ENCODE measurements around the gene LRIG2.

Gene LRIG2

DNA sequence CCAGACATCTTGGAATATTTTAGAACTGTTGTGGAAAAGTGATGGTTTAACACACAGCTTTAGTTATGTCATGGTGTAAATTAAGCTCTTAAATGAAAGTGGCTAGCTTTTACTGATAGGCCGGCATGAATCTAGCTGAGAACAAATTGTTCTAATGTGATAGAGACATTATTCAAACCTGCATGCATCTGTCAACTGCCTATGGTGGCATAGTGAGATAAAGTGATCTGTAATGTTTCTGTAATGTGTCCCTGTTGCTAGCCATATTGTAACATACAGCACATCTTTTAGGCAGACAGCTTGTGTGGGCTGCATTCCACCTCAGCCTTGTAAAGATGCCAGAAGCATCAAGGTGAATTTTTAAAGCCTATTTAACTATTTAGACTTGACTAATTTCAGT, 16.0 kb downstream of the LRIG2 start:
- Histone ChIP-seq H3K27ac (ENCODE audit: low read depth, low read length) (no peak overlapping the region), H4K20me1 (ENCODE audit: low read depth, low read length) (peaks cover 9% of the 10 kb centered on the region; the same call in 1 of the 2 replicates), H3K9ac (ENCODE audit: low read length) (no peak overlapping the region)

DNA sequence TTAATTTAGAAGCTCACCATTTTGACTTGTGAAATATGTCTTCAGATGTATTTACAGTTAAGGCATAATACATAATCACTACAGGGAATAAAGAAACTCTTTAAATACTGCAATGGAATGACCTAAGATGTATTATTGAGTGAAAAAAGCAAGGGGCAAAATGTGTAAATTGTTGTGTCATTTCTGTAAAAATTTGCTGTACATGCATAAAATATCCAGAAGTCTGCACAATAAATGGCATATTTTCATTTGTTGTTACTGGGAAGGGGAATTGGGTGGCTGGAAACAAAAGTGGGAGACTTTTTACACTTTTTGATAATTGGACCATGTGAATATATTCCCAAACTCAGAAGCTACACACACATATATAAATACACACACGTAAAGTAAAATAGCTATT, 17.1 kb downstream of the LRIG2 start:
- Histone ChIP-seq H2AFZ (ENCODE audit: low read depth, low read length, severe bottlenecking) (no peak overlapping the region), H3K36me3 (ENCODE audit: low read length) (peaks cover 19% of the 10 kb centered on the region), H3K27ac (ENCODE audit: low read depth, low read length) (no peak overlapping the region), H3K9me2 (replicated peaks; ENCODE audit: insufficient read depth, low read length) (no peaks in the 10 kb centered on the region), H3K9me3 (ENCODE audit: insufficient read depth, low read length) (no peaks in the 10 kb centered on the region), H3K4me2 (ENCODE audit: low read depth, low read length, poor library complexity, severe bottlenecking) (no peak overlapping the region), H3K4me3 (ENCODE audit: insufficient read depth, low read length, poor library complexity, severe bottlenecking) (no peak overlapping the region), H4K20me1 (ENCODE audit: low read depth, low read length) (0 out of 2 replicates have a peak, but pooled peaks cover 3% of the 10 kb centered on the region), H3K9ac (ENCODE audit: low read length) (no peak overlapping the region), H3K79me2 (ENCODE audit: insufficient read depth, low read length) (peaks cover 47% of the 10 kb centered on the region), H3F3A (ENCODE audit: insufficient read depth) (no peaks in the 10 kb centered on the region), H3K27me3 (ENCODE audit: low read length) (no peaks in the 10 kb centered on the region)
- no peak for TF ChIP-seq EZH2phosphoT487 (conservative IDR thresholded peaks at IDR 0.05; ENCODE audit: low read length)
- TF ChIP-seq, protein P1, sequence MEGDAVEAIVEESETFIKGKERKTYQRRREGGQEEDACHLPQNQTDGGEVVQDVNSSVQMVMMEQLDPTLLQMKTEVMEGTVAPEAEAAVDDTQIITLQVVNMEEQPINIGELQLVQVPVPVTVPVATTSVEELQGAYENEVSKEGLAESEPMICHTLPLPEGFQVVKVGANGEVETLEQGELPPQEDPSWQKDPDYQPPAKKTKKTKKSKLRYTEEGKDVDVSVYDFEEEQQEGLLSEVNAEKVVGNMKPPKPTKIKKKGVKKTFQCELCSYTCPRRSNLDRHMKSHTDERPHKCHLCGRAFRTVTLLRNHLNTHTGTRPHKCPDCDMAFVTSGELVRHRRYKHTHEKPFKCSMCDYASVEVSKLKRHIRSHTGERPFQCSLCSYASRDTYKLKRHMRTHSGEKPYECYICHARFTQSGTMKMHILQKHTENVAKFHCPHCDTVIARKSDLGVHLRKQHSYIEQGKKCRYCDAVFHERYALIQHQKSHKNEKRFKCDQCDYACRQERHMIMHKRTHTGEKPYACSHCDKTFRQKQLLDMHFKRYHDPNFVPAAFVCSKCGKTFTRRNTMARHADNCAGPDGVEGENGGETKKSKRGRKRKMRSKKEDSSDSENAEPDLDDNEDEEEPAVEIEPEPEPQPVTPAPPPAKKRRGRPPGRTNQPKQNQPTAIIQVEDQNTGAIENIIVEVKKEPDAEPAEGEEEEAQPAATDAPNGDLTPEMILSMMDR (IDR thresholded peaks at IDR 0.05; ENCODE audit: insufficient read depth, low read length, poor library complexity, severe bottlenecking), result no peak

More for the DNA sequence above, 16.0 kb downstream of the LRIG2 start:
- Histone ChIP-seq H2AFZ (ENCODE audit: low read depth, low read length, severe bottlenecking) (no peak overlapping the region), H3K9me3 (ENCODE audit: insufficient read depth, low read length) (no peaks in the 10 kb centered on the region), H3K36me3 (ENCODE audit: low read length) (peaks cover 14% of the 10 kb centered on the region), H3K4me3 (ENCODE audit: insufficient read depth, low read length, poor library complexity, severe bottlenecking) (no peak overlapping the region), H3F3A (ENCODE audit: insufficient read depth) (no peaks in the 10 kb centered on the region), H3K9me2 (replicated peaks; ENCODE audit: insufficient read depth, low read length) (no peaks in the 10 kb centered on the region), H3K79me2 (ENCODE audit: insufficient read depth, low read length) (peaks cover 53% of the 10 kb centered on the region), H3K4me2 (ENCODE audit: low read depth, low read length, poor library complexity, severe bottlenecking) (no peak overlapping the region), H3K27me3 (ENCODE audit: low read length) (no peaks in the 10 kb centered on the region)
- TF ChIP-seq, protein P1 (IDR thresholded peaks at IDR 0.05; ENCODE audit: insufficient read depth, low read length, poor library complexity, severe bottlenecking), result no peak
- no peak for TF ChIP-seq EZH2phosphoT487 (conservative IDR thresholded peaks at IDR 0.05; ENCODE audit: low read length)

DNA sequence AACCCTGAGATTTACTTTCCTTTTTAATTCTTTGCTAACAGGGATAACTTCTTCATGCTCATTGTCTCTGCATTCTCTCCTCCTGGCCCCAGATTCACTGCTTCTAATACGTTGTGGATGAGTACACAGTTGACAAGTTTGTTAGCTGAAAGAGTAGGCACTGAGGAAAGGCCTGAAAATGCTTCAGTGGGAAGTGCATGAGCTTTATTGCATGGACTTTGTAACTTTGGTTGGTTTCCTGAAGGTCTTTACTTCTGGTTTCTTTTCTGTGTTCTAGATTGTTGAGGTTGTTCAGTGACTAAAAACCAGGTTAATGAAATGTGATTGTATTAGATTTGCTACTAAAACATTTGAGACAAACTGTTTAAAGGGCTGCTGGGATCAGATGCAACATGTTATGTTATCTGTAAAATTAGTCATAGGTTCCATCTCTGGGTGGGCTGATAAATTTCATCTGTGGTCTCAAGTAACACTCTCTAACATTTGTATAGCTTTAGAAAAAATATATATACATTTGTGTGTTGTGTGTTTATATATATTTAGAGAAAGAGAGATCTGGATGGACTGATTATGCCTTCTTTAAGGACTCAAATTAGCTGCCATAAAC, 19.1 kb downstream of the LRIG2 start:
- 0 out of 2 replicates have a peak, but pooled peaks cover 3% of the 10 kb centered on the region for H4K20me1 ChIP-seq (ENCODE audit: low read depth, low read length)
- peaks cover 32% of the 10 kb centered on the region for H3K36me3 ChIP-seq (ENCODE audit: low read length)
- H3K9me3 ChIP-seq (ENCODE audit: insufficient read depth, low read length), result no peaks in the 10 kb centered on the region
- no peak overlapping the region for H3K4me2 ChIP-seq (ENCODE audit: low read depth, low read length, poor library complexity, severe bottlenecking)
- no peaks in the 10 kb centered on the region for H3F3A ChIP-seq (ENCODE audit: insufficient read depth)
- no peak overlapping the region for H3K9ac ChIP-seq (ENCODE audit: low read length)
- H3K27me3 ChIP-seq (ENCODE audit: low read length), result no peaks in the 10 kb centered on the region
- no peaks in the 10 kb centered on the region for H3K9me2 ChIP-seq (replicated peaks; ENCODE audit: insufficient read depth, low read length)
- TF ChIP-seq, protein P1 (IDR thresholded peaks at IDR 0.05; ENCODE audit: insufficient read depth, low read length, poor library complexity, severe bottlenecking), result no peak
- TF ChIP-seq EZH2phosphoT487 (conservative IDR thresholded peaks at IDR 0.05; ENCODE audit: low read length), result no peak
- H3K27ac ChIP-seq (ENCODE audit: low read depth, low read length), result no peak overlapping the region
- peaks cover 30% of the 10 kb centered on the region for H3K79me2 ChIP-seq (ENCODE audit: insufficient read depth, low read length)
- H3K4me3 ChIP-seq (ENCODE audit: insufficient read depth, low read length, poor library complexity, severe bottlenecking), result no peak overlapping the region
- no peak overlapping the region for H2AFZ ChIP-seq (ENCODE audit: low read depth, low read length, severe bottlenecking)
